Breast epithelium (tissue), 3 donors: ENCODE measurements around the gene NGFR.

Experiments used
- POLR2AphosphoS5 ChIP-seq, 3 donors: sonication (generic); formaldehyde crosslinking; IDR thresholded peaks; one replicate each; pipeline ENCODE4 v1.6.1; 2017; ENCODE audit warnings: antibody characterized with exemption in 3 of 3
- TF ChIP-seq, protein P1 (sequence below), 3 donors: fragments of 450-650 bp; IDR thresholded peaks; one replicate each; pipeline ENCODE4 v1.5.1; 2016 to 2017; ENCODE audit warnings: antibody characterized with exemption in 3 of 3, mild to moderate bottlenecking in 3 of 3, moderate library complexity in 3 of 3

DNA sequence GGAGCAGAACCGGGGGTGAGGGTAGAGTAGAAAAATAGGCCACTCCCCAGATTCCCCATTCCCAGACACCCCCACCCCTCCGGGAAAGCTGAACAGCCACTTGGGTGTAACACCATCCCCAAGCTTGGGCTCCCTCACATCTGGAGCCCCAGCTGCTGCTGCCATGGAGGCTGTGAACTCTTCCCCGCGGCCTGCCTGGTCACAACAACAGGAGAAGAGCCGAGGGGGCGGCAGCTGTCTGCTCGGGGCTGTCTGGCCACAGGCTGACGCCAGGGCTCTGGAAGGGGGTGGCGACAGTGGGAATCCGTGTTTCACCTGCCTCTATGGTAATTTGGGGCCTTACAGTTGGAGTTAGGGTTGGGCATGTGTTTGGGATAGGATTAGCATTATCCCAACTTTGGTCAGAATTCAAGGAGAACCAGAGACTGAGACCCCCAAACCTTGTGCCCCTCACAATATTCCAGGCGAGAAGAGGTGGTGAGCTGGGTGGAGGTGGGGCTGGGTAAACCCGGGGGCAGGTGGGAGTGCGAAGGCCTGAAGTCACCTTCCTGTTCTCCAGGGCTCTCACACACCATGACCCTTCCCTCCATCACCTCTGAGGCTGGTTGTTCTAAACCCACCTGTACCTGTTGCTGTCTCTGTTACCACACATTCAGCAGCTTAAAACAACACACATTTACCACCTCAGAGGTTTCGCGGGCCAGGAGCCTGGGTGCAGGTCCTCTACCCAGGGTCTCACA lies 50.9 kb downstream of the NGFR start:
- TF ChIP-seq POLR2AphosphoS5 (IDR thresholded peaks at IDR 0.05), result no peak
- TF ChIP-seq, protein P1, sequence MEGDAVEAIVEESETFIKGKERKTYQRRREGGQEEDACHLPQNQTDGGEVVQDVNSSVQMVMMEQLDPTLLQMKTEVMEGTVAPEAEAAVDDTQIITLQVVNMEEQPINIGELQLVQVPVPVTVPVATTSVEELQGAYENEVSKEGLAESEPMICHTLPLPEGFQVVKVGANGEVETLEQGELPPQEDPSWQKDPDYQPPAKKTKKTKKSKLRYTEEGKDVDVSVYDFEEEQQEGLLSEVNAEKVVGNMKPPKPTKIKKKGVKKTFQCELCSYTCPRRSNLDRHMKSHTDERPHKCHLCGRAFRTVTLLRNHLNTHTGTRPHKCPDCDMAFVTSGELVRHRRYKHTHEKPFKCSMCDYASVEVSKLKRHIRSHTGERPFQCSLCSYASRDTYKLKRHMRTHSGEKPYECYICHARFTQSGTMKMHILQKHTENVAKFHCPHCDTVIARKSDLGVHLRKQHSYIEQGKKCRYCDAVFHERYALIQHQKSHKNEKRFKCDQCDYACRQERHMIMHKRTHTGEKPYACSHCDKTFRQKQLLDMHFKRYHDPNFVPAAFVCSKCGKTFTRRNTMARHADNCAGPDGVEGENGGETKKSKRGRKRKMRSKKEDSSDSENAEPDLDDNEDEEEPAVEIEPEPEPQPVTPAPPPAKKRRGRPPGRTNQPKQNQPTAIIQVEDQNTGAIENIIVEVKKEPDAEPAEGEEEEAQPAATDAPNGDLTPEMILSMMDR (IDR thresholded peaks at IDR 0.05), result no peak
